HG03280 (cell line): ENCODE data around the gene ACBD4.

Experiments
- ATAC-seq: cut with Tn5 transposase; IDR thresholded peaks from one replicate; pipeline ENCODE4 v1.9.1; 2021; ENCODE audit warnings: mild to moderate bottlenecking, moderate library complexity; ENCODE audit not compliant: unreplicated experiment

ACBD4 gene

DNA sequence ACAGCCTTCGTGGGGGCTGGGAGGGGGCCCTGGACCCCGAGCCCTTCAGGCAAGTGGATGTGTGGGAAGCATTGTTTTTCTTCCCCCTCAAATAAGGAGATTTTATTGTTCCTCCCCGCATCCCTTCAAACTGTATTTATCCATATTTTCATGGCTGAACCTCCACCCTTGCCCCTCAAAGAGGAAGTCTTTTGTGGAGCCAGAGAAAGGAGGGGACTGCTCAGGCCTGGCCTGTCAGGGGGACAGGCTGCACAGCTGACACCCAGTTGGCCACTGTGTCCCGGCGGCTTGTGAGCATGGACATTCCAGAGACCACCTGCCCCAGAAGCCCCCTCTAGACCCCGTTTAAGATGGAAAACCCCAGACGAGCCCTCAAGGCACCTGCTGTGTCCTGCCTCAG, 42.1 kb downstream of the ACBD4 start:
- ATAC-seq = no peak

DNA sequence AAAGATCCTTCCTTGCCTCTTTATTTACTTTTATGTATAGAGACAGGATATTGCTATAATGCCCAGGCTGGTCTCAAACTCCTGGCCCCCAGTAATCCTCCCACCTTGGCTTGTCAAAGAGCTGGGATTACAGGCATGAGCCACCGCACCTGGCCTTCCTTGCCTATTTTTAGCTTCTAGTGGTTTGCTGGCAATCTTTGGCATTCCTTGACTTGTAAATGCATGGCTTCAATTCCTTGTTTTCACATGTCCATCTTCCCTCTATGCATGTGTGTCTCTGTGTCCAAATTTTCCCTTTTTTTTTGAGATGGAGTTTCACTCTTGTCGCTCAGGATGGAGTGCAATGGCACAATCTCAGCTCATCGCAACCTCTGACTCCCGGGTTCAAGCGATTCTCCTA, 48.7 kb downstream of the ACBD4 start:
- ATAC-seq = no peak

DNA sequence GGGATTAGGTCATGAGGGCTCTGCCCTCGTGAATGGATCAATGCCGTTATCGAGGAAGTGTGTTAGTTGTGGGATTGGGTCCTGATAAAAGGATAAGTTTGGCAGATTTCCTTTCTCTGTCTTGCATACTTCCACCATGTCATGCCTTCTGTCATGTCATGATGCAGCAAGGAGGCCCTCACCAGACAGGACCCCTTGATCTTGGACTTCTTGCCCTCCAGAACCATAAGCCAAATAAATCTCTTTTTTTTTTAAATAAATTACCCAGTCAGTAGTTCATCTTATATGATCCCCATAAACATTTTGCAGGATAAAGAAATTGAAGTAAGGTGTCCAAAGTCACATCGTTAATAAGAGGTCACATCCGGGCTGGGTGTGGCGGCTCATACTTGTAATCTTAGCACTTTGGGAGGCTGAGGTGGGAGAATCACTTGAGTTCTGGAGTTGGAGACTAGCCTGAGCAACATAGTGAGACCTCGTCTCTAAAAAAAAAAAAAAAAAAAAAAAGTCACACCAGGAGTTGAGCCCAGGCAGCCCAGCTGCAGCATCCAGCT, 51.4 kb downstream of the ACBD4 start:
- ATAC-seq = no peak

DNA sequence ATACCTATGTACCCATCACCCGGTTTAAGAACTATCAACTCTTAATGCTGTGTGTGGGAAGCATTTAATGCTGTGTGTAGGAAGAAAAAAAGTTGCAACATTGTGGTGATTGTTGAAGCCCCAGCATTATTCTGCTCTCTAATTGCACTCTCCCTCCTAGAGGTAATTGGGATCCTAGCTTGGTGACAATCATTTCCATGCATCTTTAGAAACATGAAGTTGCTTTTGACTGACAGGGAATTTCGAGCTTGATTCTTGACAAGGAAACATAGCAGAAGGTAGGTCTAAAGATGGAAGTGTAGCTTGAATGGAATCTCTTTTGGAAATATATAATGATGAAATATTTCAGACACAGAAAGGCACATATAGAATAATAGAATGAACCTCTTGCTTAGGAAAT, 53.5 kb downstream of the ACBD4 start:
- ATAC-seq = no peak

DNA sequence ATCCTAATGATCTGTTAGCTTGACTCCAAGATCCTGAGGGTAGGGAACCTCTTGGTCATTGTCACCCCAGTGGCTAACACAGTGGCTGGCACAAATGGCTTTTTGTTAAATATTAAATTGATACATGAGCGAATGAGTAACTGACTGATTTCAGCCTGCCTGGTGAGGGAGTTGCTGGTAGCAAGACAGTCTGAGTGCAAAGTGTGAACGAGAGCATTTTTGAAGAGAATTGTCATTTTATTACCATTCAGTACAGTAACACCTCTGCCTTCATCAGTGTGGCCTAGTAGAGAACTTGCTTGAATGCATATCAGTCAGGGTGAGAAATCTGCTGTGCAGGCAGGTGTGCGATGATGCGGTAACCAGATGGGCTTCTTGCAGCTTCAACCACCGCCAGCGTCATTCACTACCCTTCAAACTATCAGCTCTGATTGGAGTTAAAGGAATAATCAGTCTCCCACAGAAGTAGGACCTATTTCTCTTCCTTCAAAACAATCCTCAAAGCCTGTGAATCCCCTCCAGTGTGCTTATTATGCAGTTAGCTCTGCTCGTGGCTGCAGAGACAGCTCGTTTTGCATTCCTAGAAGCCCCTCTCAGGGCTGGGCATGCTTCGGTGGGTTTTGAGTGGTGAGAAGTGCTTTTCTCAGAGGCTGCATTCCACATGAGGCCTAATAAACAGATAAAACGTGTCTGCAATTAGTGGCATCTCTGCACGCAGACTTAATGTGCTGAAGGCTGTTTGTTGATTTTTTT, 55.2 kb downstream of the ACBD4 start:
- ATAC-seq = no peak
